22Rv1 (cell line): Measurements from ENCODE around the gene STX3.
"Not testable (repeated sequence)": the region's sequence is repeated elsewhere in the genome, so short reads cannot be mapped to it uniquely, and the experiment has no call there.

Experiments
- H3K27ac ChIP-seq: fragments of 450-650 bp; 2 replicates; pipeline ENCODE4 v1.5.1; 2017
- CTCF ChIP-seq: fragments of 450-650 bp; IDR thresholded peaks from 2 replicates; pipeline ENCODE4 v1.5.1; 2017; ENCODE audit warnings: mild to moderate bottlenecking
- ZFX ChIP-seq: fragments of 450-650 bp; IDR thresholded peaks from 2 replicates; pipeline ENCODE4 v1.6.1; 2017; ENCODE audit warnings: antibody characterized with exemption, borderline replicate concordance

Gene STX3

GRCh38 chr11:59833602-59834001 is 78.4 kb downstream of the STX3 start:
- TF ChIP-seq CTCF (no peak), ZFX (no peak)
- no peak overlapping the region for H3K27ac ChIP-seq

GRCh38 chr11:59839615-59840014 is 84.4 kb downstream of the STX3 start:
- H3K27ac ChIP-seq: no peak overlapping the region
- TF ChIP-seq ZFX: no peak
- TF ChIP-seq CTCF: no peak

GRCh38 chr11:59841514-59841913 is 86.3 kb downstream of the STX3 start:
- no peak overlapping the region for H3K27ac ChIP-seq
- TF ChIP-seq ZFX (no peak), CTCF (no peak)

GRCh38 chr11:59842316-59842715 is 87.1 kb downstream of the STX3 start:
- TF ChIP-seq CTCF (no peak), ZFX (no peak)
- H3K27ac ChIP-seq: no peak overlapping the region

GRCh38 chr11:59845399-59845798 is 90.2 kb downstream of the STX3 start, which contains the start of gene CBLIF:
TSS of gene CBLIF (minus strand) at chr11:59845499. CDS start at chr11:59845453, 46 bp downstream.
- no peak within 1 kb of the TSS for H3K27ac ChIP-seq
- TF ChIP-seq CTCF: no peak
- TF ChIP-seq ZFX: no peak

- H3K27ac ChIP-seq: no peak overlapping the region
- no peak for TF ChIP-seq ZFX
- no peak for TF ChIP-seq CTCF
Measured at GRCh38 chr11:59846556-59846955, 91.4 kb downstream of the STX3 start.

- no peak overlapping the region for H3K27ac ChIP-seq
- TF ChIP-seq CTCF (no peak), ZFX (no peak)
Measured at GRCh38 chr11:59847626-59848025, 92.5 kb downstream of the STX3 start.

- H3K27ac ChIP-seq: not testable (repeated sequence)
Measured at GRCh38 chr11:59848439-59848838, 93.3 kb downstream of the STX3 start.
